GM12892 (cell line): ENCODE measurements around the gene LECT2.

Experiments
- POLR2A ChIP-seq: IDR thresholded peaks from 2 replicates; pipeline ENCODE4 v1.6.1; 2011; ENCODE audit warnings: low read depth, low read length, control low read depth
- POLR2AphosphoS5 ChIP-seq: IDR thresholded peaks from 2 replicates; pipeline ENCODE4 v1.6.1; 2011; ENCODE audit warnings: low read depth, low read length, control low read depth
- TAF1 ChIP-seq: IDR thresholded peaks from 2 replicates; pipeline ENCODE4 v1.6.1; 2011; ENCODE audit warnings: low read depth, mild to moderate bottlenecking, control low read depth, low read length, borderline replicate concordance

GRCh38 chr5:135986891-135987401, 32.2 kb upstream of the LECT2 start:
- TF ChIP-seq POLR2A (no peak), POLR2AphosphoS5 (no peak), TAF1 (no peak)
